HL-60 (cell line): ENCODE results near the gene EXTL1.

Source experiments
- GABPA ChIP-seq: IDR thresholded peaks from 2 replicates; pipeline ENCODE4 v1.6.1; 2012; ENCODE audit warnings: low read depth
- POLR2AphosphoS5 ChIP-seq: IDR thresholded peaks from 2 replicates; pipeline ENCODE4 v1.6.1; 2012; ENCODE audit warnings: low read depth
- SPI1 ChIP-seq: IDR thresholded peaks from 2 replicates; pipeline ENCODE4 v1.6.1; 2012; ENCODE audit warnings: low read depth, mild to moderate bottlenecking, borderline replicate concordance
- TF ChIP-seq, protein P1 (sequence below): IDR thresholded peaks from one replicate; pipeline ENCODE4 v1.5.1; 2011; ENCODE audit warnings: low read length, control low read depth, inconsistent platforms; ENCODE audit not compliant: insufficient read depth
- TF ChIP-seq, protein P2 (sequence below): IDR thresholded peaks from 2 replicates; pipeline ENCODE4 v1.6.1; 2012; ENCODE audit warnings: low read depth; ENCODE audit not compliant: insufficient replicate concordance

DNA sequence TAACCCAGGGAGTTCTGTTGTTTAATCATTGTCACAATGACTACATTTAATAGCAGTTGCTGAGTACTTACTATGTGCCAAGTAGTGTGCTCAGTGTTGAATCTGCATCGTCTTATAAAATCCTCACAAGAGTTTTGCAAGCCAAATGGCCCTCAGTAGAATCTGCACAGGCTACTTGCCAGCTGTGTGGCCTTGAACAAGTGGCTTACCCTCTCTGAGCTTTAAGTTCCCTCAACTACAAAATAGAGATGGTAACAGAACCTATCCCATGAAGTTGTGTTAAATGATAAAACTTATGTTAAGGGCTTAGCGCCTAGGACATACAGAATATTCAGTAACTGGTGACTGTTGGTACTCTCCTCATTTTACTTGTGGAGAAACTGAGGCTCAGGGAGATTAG, 33.5 kb downstream of the EXTL1 start:
- TF ChIP-seq, protein P1, sequence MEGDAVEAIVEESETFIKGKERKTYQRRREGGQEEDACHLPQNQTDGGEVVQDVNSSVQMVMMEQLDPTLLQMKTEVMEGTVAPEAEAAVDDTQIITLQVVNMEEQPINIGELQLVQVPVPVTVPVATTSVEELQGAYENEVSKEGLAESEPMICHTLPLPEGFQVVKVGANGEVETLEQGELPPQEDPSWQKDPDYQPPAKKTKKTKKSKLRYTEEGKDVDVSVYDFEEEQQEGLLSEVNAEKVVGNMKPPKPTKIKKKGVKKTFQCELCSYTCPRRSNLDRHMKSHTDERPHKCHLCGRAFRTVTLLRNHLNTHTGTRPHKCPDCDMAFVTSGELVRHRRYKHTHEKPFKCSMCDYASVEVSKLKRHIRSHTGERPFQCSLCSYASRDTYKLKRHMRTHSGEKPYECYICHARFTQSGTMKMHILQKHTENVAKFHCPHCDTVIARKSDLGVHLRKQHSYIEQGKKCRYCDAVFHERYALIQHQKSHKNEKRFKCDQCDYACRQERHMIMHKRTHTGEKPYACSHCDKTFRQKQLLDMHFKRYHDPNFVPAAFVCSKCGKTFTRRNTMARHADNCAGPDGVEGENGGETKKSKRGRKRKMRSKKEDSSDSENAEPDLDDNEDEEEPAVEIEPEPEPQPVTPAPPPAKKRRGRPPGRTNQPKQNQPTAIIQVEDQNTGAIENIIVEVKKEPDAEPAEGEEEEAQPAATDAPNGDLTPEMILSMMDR = no peak
- TF ChIP-seq POLR2AphosphoS5 (no peak), GABPA (no peak), SPI1 (no peak)
- TF ChIP-seq, protein P2, sequence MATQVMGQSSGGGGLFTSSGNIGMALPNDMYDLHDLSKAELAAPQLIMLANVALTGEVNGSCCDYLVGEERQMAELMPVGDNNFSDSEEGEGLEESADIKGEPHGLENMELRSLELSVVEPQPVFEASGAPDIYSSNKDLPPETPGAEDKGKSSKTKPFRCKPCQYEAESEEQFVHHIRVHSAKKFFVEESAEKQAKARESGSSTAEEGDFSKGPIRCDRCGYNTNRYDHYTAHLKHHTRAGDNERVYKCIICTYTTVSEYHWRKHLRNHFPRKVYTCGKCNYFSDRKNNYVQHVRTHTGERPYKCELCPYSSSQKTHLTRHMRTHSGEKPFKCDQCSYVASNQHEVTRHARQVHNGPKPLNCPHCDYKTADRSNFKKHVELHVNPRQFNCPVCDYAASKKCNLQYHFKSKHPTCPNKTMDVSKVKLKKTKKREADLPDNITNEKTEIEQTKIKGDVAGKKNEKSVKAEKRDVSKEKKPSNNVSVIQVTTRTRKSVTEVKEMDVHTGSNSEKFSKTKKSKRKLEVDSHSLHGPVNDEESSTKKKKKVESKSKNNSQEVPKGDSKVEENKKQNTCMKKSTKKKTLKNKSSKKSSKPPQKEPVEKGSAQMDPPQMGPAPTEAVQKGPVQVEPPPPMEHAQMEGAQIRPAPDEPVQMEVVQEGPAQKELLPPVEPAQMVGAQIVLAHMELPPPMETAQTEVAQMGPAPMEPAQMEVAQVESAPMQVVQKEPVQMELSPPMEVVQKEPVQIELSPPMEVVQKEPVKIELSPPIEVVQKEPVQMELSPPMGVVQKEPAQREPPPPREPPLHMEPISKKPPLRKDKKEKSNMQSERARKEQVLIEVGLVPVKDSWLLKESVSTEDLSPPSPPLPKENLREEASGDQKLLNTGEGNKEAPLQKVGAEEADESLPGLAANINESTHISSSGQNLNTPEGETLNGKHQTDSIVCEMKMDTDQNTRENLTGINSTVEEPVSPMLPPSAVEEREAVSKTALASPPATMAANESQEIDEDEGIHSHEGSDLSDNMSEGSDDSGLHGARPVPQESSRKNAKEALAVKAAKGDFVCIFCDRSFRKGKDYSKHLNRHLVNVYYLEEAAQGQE = no peak
